Stimulated activated CD8-positive, alpha-beta memory T cell treated with anti-CD3 and anti-CD28 coated beads, Interleukin-15, amount 100 ng/mL, for 48 hours (primary cell): Measurements from ENCODE around the gene AIRE.
"Not testable (repeated sequence)": the region's sequence is repeated elsewhere in the genome, so short reads cannot be mapped to it uniquely, and the experiment has no call there.

ENCODE experiments used
- DNase-seq, 2 donors: peaks; one replicate each; pipeline ENCODE4 v3.0.0-alpha.2; 2020; ENCODE audit warnings: low read depth in 2 of 2

Gene AIRE

GRCh38 chr21:44291936-44292811 lies 6.5 kb downstream of the AIRE start:
- DNase-seq = no peak

DNA sequence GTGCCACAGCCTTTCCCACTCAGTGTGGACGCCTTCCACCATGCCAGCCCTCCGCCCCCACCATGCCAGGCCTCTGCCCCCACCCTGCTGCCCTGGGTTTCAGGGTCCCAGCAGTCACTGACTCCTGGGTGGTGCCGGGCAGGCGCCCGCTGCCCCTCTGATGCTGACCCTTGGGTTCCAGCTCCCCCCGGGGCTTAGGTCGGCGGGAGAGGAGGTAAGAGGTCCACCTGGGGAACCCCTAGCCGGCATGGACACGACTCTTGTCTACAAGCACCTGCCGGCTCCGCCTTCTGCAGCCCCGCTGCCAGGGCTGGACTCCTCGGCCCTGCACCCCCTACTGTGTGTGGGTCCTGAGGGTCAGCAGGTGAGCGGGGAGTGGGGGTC lies 7.1 kb downstream of the AIRE start:
- no peak for DNase-seq

- DNase-seq = no peak
Measured at GRCh38 chr21:44293551-44294231, 8.0 kb downstream of the AIRE start.

GRCh38 chr21:44294391-44295162 lies 8.9 kb downstream of the AIRE start:
- DNase-seq = no peak

DNA sequence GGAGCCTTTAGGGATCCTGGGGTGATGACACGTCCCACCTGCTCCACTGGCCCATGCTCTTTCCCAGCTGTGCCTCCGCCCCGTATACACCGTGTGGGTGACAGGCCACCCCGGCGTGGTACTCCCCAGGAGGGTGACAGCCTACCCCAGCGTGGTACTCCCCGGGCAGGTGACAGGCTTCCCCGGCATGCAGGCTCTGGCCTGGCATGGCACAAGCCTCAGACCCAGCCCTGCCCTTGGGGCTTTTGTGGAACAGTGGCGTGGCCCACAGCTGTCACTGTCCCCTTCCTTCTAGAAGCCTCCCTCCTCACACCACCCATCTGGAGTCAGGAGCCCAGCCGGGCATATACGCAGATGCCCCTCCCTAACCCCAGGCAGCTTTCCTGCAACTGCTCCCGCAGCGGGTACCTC lies 9.5 kb downstream of the AIRE start:
- DNase-seq = no peak

GRCh38 chr21:44295646-44296045 lies 10.0 kb downstream of the AIRE start:
- no peak for DNase-seq

GRCh38 chr21:44296103-44296519 lies 10.4 kb downstream of the AIRE start:
- no peak for DNase-seq

GRCh38 chr21:44296916-44297315 lies 11.2 kb downstream of the AIRE start:
- no peak for DNase-seq

DNA sequence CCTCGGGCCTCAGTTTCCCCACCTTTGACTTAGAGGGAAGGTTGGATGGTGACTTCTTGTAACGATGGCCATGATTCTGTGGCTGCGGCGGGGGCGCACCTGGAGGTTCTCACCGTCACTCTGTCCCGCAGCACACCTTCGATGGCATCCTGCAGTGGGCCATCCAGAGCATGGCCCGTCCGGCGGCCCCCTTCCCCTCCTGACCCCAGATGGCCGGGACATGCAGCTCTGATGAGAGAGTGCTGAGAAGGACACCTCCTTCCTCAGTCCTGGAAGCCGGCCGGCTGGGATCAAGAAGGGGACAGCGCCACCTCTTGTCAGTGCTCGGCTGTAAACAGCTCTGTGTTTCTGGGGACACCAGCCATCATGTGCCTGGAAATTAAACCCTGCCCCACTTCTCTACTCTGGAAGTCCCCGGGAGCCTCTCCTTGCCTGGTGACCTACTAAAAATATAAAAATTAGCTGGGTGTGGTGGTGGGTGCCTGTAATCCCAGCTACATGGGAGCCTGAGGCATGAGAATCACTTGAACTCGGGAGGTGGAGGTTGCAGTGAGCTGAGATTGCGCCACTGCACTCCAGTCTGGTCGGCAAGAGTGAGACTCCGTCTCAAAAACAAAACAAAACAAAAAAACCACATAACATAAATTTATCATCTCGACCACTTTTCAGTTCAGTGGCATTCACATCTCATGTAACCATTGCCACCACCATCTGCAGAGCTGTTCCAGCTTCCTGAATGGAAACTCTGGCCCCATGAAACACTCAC lies 12.0 kb downstream of the AIRE start:
- peak; percentile 54 to 62 for DNase-seq

DNA sequence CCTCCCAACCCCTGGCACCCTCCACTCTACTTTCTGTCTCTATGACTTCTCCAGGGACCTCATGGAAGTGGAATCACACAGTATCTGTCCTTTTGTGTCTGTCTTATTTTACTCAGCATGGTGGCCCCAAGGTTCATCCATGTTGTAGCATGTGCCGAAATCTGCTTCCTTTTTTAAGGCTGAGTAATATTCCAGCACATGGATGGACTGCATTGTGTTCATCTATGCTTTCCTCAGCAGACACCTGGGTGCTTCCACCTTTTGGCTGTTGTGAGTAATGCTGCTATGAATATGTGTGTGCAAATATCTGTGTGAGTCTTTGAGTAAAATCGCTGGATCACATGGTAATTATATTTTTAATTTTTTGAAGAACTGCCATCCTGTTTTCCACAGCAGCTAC lies 12.6 kb downstream of the AIRE start:
- no peak for DNase-seq

- DNase-seq = no peak
Measured at GRCh38 chr21:44299085-44299457, 13.4 kb downstream of the AIRE start.

GRCh38 chr21:44299458-44300261 lies 14.0 kb downstream of the AIRE start, which contains the start of gene PFKL:
Gene PFKL, plus strand, starts transcription at chr21:44300053. Its CDS starts 53 bp downstream, at chr21:44300106.
- DNase-seq = peak; percentile 62 to 69

GRCh38 chr21:44300262-44300959 lies 14.7 kb downstream of the AIRE start:
- peak; percentile 51 to 62 for DNase-seq

DNA sequence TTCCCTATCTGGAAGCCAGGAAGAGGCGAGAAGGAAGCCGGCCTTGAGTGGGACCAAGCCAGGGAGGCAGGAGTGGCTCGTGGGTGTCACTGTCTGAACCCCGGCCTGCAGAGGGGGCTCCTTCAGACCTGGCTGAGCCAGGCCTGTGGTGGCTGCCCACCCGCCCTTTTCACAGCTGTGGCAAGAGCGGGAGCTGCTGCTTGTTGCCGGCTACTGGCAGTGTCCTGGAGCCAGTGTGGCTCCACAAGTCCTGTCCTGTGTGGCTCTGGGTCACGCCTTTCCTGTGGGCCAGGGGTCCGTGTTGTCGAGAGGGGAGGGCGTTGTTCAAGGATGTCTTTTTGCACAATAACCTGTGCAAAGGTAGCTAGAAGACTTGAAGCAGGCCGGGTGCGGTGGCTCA lies 15.5 kb downstream of the AIRE start:
- DNase-seq = no peak

GRCh38 chr21:44301961-44302406 lies 16.3 kb downstream of the AIRE start:
- DNase-seq = no peak

DNA sequence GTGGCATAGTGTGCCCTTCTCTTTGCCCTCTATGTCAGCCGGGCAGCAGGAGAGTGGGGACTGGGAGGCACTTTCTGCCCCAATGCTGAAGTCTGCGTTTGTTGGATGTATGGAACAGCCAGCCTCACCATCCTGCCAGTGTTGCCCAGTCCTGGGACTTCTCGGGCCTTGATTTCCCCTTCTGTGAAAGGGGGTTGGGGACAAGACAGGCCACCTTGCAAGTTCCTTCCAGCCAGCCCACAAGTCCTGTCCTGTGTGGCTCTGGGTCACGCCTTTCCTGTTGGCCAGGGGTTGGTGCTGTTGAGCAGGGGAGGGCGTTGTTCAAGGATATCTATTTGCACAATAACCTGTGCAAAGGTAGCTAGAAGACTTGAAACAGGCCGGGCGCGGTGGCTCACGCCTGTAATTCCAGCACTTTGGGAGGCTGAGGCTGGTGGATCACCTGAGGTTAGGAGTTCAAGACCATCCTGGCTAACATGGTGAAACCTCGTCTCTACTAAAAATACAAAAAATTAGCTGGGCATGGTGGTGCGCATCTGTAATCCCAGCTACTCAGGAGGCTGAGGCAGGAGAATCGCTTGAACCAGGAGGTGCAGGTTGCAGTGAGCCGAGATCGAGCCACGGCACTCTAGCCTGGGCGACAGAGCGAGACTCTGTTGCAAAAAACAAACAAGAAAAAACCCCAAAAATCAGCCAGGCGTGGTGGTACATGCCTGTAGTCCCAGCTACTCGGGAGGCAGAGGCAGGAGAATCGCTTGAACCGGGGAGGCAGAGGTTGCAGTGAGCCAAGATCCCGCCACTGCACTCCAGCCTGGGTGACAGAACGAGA lies 17.1 kb downstream of the AIRE start:
- not testable (repeated sequence) for DNase-seq

- no peak for DNase-seq
Measured at GRCh38 chr21:44303490-44303981, 17.9 kb downstream of the AIRE start.

DNA sequence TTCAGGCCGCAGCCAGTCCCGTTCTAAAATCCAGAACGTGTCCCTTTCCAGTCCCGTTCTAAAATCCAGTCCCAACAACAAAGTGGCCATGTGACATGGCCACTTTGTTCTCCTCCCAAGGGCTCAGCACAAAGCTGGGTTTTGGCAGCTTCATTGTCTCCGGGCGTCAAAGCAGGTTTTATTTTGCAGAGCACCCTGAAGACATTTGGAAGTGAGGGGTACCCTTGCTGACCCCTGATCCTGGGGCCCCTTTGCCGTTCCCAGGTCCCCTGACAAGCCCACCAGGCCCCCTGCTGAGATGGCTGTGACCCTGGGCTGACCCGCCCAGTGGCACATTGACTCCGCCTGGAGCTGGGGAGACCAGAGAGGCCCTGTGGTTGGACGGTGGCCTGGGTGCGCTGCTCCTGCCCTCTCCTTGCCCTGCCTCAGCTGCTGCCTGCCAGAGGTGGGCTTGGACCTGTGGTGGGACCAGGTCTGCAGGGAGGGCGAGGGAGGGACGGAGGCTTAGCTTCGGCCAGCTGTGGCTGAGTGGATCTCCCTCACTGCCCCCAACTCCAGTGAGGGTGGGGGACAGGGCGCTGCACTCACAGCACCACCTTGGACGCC lies 18.4 kb downstream of the AIRE start:
- no peak for DNase-seq
